Fibroblast of skin of right quadriceps (primary cell): ENCODE data around the gene SUMO3.

Experiments used
- DNase-seq: peaks from one replicate; pipeline ENCODE4 v3.0.0-alpha.2; 2013

SUMO3 gene

DNA sequence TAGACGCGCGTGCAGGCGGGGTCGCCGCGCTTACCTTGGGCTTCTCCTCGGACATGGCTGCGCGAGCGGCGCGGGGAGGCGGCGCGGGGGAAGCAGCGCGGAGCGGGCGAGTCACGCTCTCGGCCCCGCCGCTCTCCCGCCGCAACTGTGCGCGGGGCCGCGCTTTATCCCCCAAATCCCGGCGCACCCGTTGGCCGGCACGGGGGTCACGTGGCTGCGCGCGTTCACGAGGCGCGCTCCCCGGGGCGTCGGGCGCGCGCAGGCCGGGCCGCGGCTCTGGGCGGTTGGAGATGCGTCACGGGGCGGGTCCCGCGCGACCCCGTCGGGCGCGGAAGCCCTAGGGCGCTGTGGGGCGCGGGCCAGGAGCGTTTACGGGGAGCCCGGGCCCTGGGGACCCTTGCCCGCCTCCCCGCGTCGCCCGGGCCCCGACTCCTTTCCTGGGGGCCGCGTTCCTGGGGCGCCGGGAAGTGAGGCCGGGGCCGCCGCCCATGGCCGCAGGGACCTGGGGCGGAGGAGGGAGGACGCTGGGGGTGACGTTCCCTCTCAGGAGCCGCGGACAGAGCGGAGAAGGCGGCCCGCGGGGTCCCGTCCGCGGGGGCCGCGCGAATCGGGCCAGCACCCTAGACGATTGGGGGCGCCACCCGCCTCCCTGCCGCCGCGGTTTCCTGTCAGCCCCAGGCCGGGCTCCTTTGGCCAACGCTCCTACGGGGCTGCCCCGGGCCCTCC lies at the start of gene SUMO3:
Gene SUMO3, minus strand, starts transcription at position 149 of the 726 bp plus-strand sequence. Its CDS starts 94 bp downstream, at position 55.
- peak; percentile 88 for DNase-seq

GRCh38 chr21:44867464-44867863 lies 49.6 kb upstream of the SUMO3 start:
- no peak for DNase-seq

- DNase-seq, result peak; percentile 65
Measured at GRCh38 chr21:44866780-44867179, 48.9 kb upstream of the SUMO3 start.

GRCh38 chr21:44865561-44866280 lies 47.9 kb upstream of the SUMO3 start:
- no peak for DNase-seq

DNA sequence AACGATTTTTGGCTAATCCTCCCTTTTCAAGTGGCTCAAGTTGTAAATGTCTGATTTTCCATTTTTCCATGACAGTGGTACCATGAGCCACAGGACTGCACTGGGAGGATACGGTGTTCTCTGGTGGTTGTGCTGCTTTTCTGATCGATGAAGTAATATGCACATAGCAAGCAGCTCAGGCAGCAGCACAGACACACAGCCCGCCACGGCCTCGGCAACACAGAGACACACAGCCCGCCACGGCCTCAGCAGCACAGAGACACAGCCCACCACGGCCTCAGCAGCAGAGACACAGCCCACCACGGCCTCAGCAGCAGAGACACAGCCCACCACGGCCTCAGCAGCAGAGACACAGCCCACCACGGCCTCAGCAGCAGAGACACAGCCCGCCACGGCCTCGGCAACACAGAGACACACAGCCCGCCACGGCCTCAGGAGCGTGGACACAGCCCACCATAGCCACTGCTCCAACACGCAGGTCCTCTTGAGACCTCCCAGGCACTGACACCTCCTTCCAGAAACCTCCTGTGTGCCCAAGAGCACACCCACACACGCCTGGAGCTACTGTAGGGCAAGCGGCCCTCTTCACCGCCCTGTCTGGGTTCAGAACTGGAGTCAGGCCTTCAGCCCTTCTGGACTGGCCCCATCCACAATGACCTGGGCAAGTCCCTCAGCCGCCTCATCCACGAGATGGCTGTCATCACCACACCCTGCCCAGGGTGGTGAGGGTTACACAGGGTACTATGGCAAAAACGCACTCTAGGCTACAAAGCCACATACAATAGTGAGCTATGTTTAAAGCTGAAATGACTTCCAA lies 45.2 kb upstream of the SUMO3 start:
- DNase-seq, result no peak

DNA sequence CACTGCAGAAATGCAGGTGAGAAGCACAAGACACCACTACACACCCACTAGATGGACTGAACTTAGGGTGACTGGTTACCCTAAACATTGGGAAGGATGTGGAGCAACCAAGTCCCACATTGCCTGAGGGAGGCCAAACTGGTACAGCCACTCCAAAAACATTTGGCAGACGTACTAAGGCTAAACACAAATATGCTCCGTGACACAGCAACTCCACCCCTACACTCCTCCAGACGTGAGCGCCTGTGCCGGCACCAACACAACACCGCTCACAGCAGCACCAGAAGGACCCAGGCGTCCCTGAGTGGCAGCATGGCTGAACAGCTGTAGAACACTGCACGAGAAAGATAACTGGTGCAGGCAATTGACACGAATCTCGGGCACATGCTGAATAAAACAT lies 40.9 kb upstream of the SUMO3 start:
- no peak for DNase-seq

- no peak for DNase-seq
Measured at GRCh38 chr21:44858291-44858690, 40.4 kb upstream of the SUMO3 start.

DNA sequence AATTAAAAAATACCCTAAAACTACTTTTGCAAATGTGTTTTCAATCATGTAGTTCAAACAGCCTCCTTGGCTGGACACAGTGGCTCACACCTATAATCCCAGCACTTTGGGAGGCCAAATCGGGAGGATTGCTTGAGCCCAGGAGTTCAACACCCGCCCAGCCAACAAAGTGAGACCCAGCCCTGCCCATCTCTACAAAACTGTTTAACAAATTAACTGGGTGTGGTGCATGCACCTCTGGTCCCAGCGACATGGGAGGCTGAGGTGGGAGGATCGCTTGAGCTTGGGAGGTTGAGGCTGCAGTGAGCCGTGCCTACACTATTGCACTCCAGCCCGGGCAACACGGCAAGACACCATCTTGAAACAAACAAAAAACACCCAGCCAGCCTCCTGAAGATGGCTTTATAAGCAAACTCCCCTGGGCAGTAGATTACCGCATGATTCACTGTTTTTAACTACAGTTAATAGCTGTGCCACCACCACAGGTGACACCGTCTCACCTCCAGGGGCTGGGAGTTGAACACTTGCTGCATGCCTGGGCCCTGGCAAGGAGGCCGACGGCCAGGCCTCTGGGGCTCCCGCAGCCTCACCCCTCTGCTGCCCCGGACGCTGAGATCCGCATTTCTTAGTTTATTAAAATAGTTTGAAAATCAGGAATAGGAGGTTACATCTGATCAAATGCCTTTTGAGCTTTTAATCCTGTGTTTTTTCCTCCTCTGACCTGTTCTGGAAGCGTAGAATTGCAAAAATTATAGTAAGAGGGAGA lies 39.4 kb upstream of the SUMO3 start:
- no peak for DNase-seq

- DNase-seq, result no peak
Measured at GRCh38 chr21:44856131-44856530, 38.3 kb upstream of the SUMO3 start.

DNA sequence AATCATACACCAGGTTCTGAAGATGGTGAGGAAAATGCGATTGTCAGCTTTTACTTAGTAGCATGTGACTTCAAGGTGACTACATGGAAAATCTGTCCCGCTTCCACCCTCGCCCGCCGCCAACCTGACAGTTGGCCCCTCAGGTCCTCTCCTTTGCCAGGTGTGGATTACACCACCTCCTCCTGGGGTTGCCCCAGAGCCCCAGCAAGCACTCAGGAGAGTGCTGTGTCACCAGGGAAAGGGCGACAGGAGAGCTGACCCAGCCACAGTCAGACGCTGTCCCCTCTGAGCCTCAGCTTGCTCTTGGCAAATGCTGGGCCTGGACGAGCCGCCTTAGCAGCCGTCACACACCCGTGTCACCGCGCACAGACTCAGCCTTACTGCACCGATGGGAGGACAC lies 37.7 kb upstream of the SUMO3 start:
- no peak for DNase-seq

GRCh38 chr21:44854664-44855446 lies 37.0 kb upstream of the SUMO3 start:
- DNase-seq, result no peak

- no peak for DNase-seq
Measured at GRCh38 chr21:44854391-44854663, 36.5 kb upstream of the SUMO3 start.

DNA sequence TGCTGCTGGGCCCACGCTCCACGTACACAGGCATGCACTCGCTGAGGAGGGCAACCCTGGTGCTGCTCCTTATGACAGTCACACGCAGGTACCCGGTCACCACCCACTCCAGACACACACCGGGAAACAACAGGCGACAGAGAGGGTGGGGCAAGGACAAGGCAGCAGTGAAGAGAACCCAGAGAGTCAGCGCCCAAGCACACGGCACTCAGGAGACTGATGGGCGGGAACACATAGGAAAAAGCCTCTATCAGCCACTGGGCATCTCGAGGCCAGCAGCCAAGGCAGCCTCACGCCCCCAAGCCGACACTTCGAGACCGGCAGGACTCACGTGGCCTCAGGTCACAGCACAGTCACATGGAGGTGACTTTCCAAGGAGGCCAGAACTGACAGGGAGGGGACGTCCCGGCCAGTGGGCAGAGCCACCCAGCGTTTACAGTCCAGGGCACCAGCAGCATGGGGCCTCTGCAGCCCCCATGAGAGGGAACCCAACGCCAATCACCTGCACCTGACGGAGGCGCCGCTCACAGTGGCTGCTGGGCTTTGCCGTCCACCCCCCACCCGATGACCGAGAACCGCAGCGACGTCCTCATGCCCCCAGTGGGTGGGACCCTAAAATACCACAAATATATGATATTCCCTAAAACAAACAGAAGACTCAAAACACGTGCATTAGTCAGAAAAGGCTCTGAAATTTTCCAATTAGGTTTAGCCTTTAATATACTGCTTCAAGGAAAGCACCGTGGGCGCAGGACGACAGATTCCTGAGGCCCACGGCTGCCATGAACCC lies 35.9 kb upstream of the SUMO3 start:
- DNase-seq, result no peak

- DNase-seq, result no peak
Measured at GRCh38 chr21:44850905-44851657, 33.2 kb upstream of the SUMO3 start.

DNA sequence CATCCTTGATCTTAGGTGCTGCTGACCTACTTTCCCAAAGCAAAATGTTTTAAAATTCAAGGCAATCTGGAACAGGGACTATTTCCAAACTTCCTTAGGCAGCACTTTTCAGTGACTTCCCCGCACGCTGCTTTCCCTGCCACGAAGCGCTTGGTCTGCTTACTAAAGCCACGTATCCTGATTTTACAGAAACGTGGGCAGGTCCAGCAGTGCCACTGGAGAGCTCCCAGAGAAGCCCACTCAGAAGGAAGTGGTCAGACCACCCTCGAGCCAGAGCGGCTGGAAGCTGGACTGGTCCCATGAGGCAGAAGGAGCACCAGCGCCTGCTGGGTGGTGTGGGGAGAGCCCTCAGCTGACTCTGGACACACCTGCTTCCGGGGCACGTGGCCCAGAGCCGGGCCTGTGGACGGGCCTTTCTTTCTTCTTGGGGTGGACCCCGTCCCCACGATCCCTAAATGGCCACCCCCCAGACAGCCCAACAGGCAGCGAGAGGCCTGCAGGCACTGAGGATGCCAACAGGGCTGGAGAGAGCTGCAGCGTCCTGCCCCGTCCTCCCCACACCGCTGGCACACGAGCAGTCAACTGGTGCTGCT lies 32.4 kb upstream of the SUMO3 start:
- DNase-seq, result no peak

DNA sequence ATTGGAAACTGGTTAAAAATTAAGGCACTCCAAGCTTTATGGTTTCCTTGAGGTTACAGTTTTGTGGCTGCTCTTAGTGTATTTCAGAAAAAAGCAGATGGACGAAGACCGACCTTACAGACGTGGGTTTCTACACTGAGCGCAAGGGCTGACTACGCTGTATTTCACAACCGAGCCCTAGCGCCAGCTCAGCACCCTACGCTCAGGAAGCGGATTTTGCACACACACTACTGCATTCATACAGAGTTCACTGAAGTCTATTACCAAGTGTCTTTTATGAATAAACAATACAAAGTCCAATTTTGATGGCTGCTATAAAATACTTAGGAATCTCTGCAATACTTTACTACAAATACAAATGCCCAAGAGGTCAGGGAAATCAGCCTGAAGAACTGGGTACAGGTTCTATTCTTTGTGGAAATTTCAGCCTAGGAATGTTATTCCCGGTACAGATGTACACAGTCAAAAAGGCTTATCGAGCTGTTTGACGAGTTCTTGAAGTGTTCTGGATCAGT lies 31.8 kb upstream of the SUMO3 start:
- no peak for DNase-seq

GRCh38 chr21:44848821-44849521 lies 31.1 kb upstream of the SUMO3 start:
- DNase-seq, result no peak

- DNase-seq, result no peak
Measured at GRCh38 chr21:44847261-44848056, 29.6 kb upstream of the SUMO3 start.
